ENCODE results near the gene RPS6KC1. TPM values are rescaled to one million over a fixed set of nuclear protein-coding genes. Genes with fewer than 3 reads are reported as not detected.
"Not testable (repeated sequence)": the region's sequence is repeated elsewhere in the genome, so short reads cannot be mapped to it uniquely, and the experiment has no call there.

The RPS6KC1 gene
- total RNA-seq, 1 donor from 2014 or later: 16.8 TPM

GRCh38 chr1:213053455-213053854 is 2.4 kb downstream of the RPS6KC1 start:
- intact Hi-C loops (cut with micrococcal nuclease): loop anchor here (5.0 kb wide), 1 partner anchor 1229 kb away; the partner anchor contains the start of gene SMYD2

- intact Hi-C loops (cut with micrococcal nuclease): loop anchor here (5.0 kb wide), 1 partner anchor 1228 kb away; the partner anchor contains the start of gene SMYD2
Observed at GRCh38 chr1:213054142-213054541, 3.1 kb downstream of the RPS6KC1 start.

GRCh38 chr1:213054733-213055591 is 3.9 kb downstream of the RPS6KC1 start:
- intact Hi-C loops (cut with micrococcal nuclease): loop anchor here (5.0 kb wide), 1 partner anchor 1227 kb away; the partner anchor contains the start of gene SMYD2

GRCh38 chr1:213055767-213056166 is 4.7 kb downstream of the RPS6KC1 start:
- intact Hi-C loops (cut with micrococcal nuclease): no loop called here

- intact Hi-C loops (cut with micrococcal nuclease): no loop called here
Observed at GRCh38 chr1:213057264-213058059, 6.4 kb downstream of the RPS6KC1 start.

GRCh38 chr1:213060836-213061235 is 9.8 kb downstream of the RPS6KC1 start:
- intact Hi-C loops (cut with micrococcal nuclease): no loop called here

- intact Hi-C loops (cut with micrococcal nuclease): no loop called here
Observed at GRCh38 chr1:213061263-213061662, 10.2 kb downstream of the RPS6KC1 start.

GRCh38 chr1:213065800-213066199 is 14.8 kb downstream of the RPS6KC1 start:
- intact Hi-C loops (cut with micrococcal nuclease): no loop called here

- intact Hi-C loops (cut with micrococcal nuclease): no loop called here
Observed at GRCh38 chr1:213066363-213066762, 15.3 kb downstream of the RPS6KC1 start.

GRCh38 chr1:213067352-213067751 is 16.3 kb downstream of the RPS6KC1 start:
- intact Hi-C loops (cut with micrococcal nuclease): no loop called here

- intact Hi-C loops (cut with micrococcal nuclease): loop anchor here (1.0 kb wide), 3 partner anchors 9 to 55 kb away; partner anchors contain the start of genes ANGEL2 and RPS6KC1
Observed at GRCh38 chr1:213070406-213070805, 19.4 kb downstream of the RPS6KC1 start.

- intact Hi-C loops (cut with micrococcal nuclease): no loop called here
Observed at GRCh38 chr1:213075725-213076124, 24.7 kb downstream of the RPS6KC1 start.

- intact Hi-C loops (cut with micrococcal nuclease): loop anchor here (1.0 to 2.0 kb wide), 4 partner anchors 10 to 68 kb away; partner anchors contain the start of genes ANGEL2 and RPS6KC1
Observed at GRCh38 chr1:213082420-213083111, 31.5 kb downstream of the RPS6KC1 start.

GRCh38 chr1:213083112-213083445 is 32.0 kb downstream of the RPS6KC1 start:
- intact Hi-C loops (cut with micrococcal nuclease): loop anchor here (1.0 to 2.0 kb wide), 4 partner anchors 11 to 68 kb away; partner anchors contain the start of genes ANGEL2 and RPS6KC1

GRCh38 chr1:213087911-213088310 is 36.9 kb downstream of the RPS6KC1 start:
- intact Hi-C loops (cut with micrococcal nuclease): no loop called here

GRCh38 chr1:213089924-213090677 is 39.1 kb downstream of the RPS6KC1 start:
- intact Hi-C loops (cut with micrococcal nuclease): no loop called here

- intact Hi-C loops (cut with micrococcal nuclease): no loop called here
Observed at GRCh38 chr1:213094446-213094845, 43.4 kb downstream of the RPS6KC1 start.

- intact Hi-C loops (cut with micrococcal nuclease): no loop called here
Observed at GRCh38 chr1:213095467-213095866, 44.4 kb downstream of the RPS6KC1 start.

- intact Hi-C loops (cut with micrococcal nuclease): no loop called here
Observed at GRCh38 chr1:213099682-213100399, 48.8 kb downstream of the RPS6KC1 start.

GRCh38 chr1:213100565-213100964 is 49.5 kb downstream of the RPS6KC1 start:
- intact Hi-C loops (cut with micrococcal nuclease): not testable (repeated sequence)

Data from T-helper 1 cell treated with Interleukin-12 subunit alpha and Interleukin-12 subunit beta and Interleukin-4 antibody, amounts not matched to agents 30 ng/mL and 1 ng/mL, for 36 hours (primary cell).